Heart left ventricle (tissue), 16 donors: ENCODE results near the gene MED17. TPM values are rescaled to one million over a fixed set of nuclear protein-coding genes. Genes with fewer than 3 reads are reported as not detected.
A peak's percentile ranks its signal among the peaks of the same experiment; 100 is the strongest.
"Not testable (repeated sequence)": the region's sequence is repeated elsewhere in the genome, so short reads cannot be mapped to it uniquely, and the experiment has no call there.

Source experiments
- ATAC-seq, 4 donors: fragments of 200-7000 bp; cut with Tn5 transposase; one replicate each; pipeline ENCODE4 v1.9.1; 2020 to 2022; ENCODE audit warnings: moderate library complexity in 4 of 4, mild to moderate bottlenecking in 3 of 4, moderate number of reproducible peaks in 1 of 4
- DNase-seq, 5 donors: peaks; one replicate each; pipeline ENCODE4 v3.0.0-alpha.2; 2020
- H3K27ac ChIP-seq, 12 donors: fragments of 200-600 bp; sonication (generic) in 4 of 12; one replicate each; pipeline versions ENCODE4 v1.5.0 to v1.8.0; 2016 to 2022; ENCODE audit warnings: mild to moderate bottlenecking in 2 of 12
- H3K27me3 ChIP-seq, 9 donors: fragments of 200-600 bp; sonication (generic) in 2 of 9; one replicate each; pipeline versions ENCODE4 v1.5.1 to v1.8.0; 2016 to 2022; ENCODE audit warnings: mild to moderate bottlenecking in 3 of 9
- H3K36me3 ChIP-seq, 9 donors: fragments of 200-600 bp; sonication (generic) in 2 of 9; one replicate each; pipeline versions ENCODE4 v1.5.0 to v1.8.0; 2018 to 2022; ENCODE audit warnings: mild to moderate bottlenecking in 2 of 9
- H3K4me1 ChIP-seq, 12 donors: fragments of 200-600 bp; sonication (generic) in 4 of 12; one replicate each; pipeline versions ENCODE4 v1.5.0 to v1.8.0; 2016 to 2022; ENCODE audit warnings: mild to moderate bottlenecking in 3 of 12
- H3K4me3 ChIP-seq, 12 donors: fragments of 200-600 bp; sonication (generic) in 4 of 12; one replicate each; pipeline versions ENCODE4 v1.5.0 to v1.8.0; 2017 to 2022; ENCODE audit warnings: mild to moderate bottlenecking in 9 of 12, moderate library complexity in 4 of 12
- H3K9me3 ChIP-seq, 12 donors: fragments of 200-600 bp; sonication (generic) in 4 of 12; one replicate each; pipeline versions ENCODE4 v1.5.0 to v1.8.0; 2016 to 2022; ENCODE audit warnings: mild to moderate bottlenecking in 1 of 12
- CTCF ChIP-seq, 12 donors: fragments of 200-600 bp; sonication (generic) in 4 of 12; IDR thresholded peaks; one replicate each; pipeline versions ENCODE4 v1.5.0 to v1.8.0; 2018 to 2022; ENCODE audit warnings: antibody characterized with exemption in 12 of 12, mild to moderate bottlenecking in 5 of 12
- POLR2A ChIP-seq, 2 donors: fragments of 450-650 bp; IDR thresholded peaks; one replicate each; pipeline ENCODE4 v1.6.1; 2017; ENCODE audit warnings: antibody characterized with exemption in 2 of 2, mild to moderate bottlenecking in 2 of 2, moderate library complexity in 2 of 2
- WGBS, 4 donors: extraction: QIAGEN DNeasy Blood & Tissue Kit in 2 of 4; methylation state at CpG; one replicate each; pipeline versions ENCODE4 v1.1.5 to v1.1.7; 2013 to 2018; 5-methylcytosine and 5-hydroxymethylcytosine counted together
- intact Hi-C, 10 donors: fragments of 100-400 bp; cut with DNase I; formaldehyde crosslinking; loops; one replicate each; pipeline versions ENCODE4 v1.11.1 to v1.14.2; 2022
- polyA plus RNA-seq, 2 donors: library from polyadenylated mRNA; stranded (reverse); fragments of 200-250 nt; gene quantifications; one replicate each; pipeline ENCODE4 v1.2.3, GENCODE V29; 2013
- total RNA-seq, 9 donors: library from RNA; depleted of rRNA in 2 of 9; stranded (reverse); fragments of >200 nt in 2 of 9; fragmentation: NEBNext Ultra II Directional in 3 of 9; extraction: Animal tissue kit (Norgen Biotek cat#: 25700) in 3 of 9; gene quantifications; one replicate each; pipeline versions ENCODE4 v1.1.0 to v1.2.4, GENCODE V29; 2016 to 2023
- donor health status: ischemic (EF 13 %, LVEDD 7.1; RV severe dilation, severe dysfunction).
- donor health status: healthy with polysubstance abuse.
- donor health status: DM: no; HTN: yes; CAD: no.
- donor health status: DM: no; HTN: no; CAD: no.
- donor health status: ischemic (EF 25% LVEDD 6.9; RV normal size, moderate dysfunction).
- donor health status: ischemic (EF 25% LVEDD 5.7; RV mildly dilated, moderate dysfunction).
- donor health status: healthy.
- donor health status: DM: yes; HTN: yes; CAD: no.
- donor health status: ischemic (EF 35%, LVEDD 5.7; RV mildly dilated, moderate dysfunction).
- donor health status: nonischemic (EF 11% LVEDD 7.7; RV severe dilation, severe dysfunction).
- donor health status: DM: yes; HTN: yes; CAD: no.
- donor health status: PGD.
- donor health status: ischemic (EF 29% LVEDD 5.4; RV normal size, mild dysfunction).
- donor health status: nonischemic (EF 23%, LVEDD 6.1; RV moderate dilation, normal function).

Gene MED17
- total and polyA plus RNA-seq, 11 donors = 9.2 to 28.6 (median 16.1) TPM

GRCh38 chr11:93767018-93767417, 17.1 kb upstream of the MED17 start:
- no peak for ATAC-seq
- H3K36me3 ChIP-seq = peaks cover 0 to 41% (median 31%) of the 10 kb centered on the region in 9 donors
- no peaks in the 10 kb centered on the region for H3K4me1 ChIP-seq
- H3K27me3 ChIP-seq = no peaks in the 10 kb centered on the region
- no peak overlapping the region for H3K27ac ChIP-seq
- no peak overlapping the region for H3K4me3 ChIP-seq
- 89 to 94% (median 90%) methylated on average over 3 of the region's 3 CpGs for WGBS, 4 donors
- no peaks in the 10 kb centered on the region for H3K9me3 ChIP-seq
- TF ChIP-seq CTCF (IDR thresholded peaks at IDR 0.05) (no peak), POLR2A (IDR thresholded peaks at IDR 0.05) (no peak)
- DNase-seq = no peak
- intact Hi-C loops = no loop called here

GRCh38 chr11:93770160-93770559, 13.9 kb upstream of the MED17 start:
- Histone ChIP-seq H3K4me3 (no peak overlapping the region), H3K9me3 (no peaks in the 10 kb centered on the region), H3K27ac (no peak overlapping the region), H3K36me3 (peaks cover 0 to 9% (median under 1%) of the 10 kb centered on the region in 9 donors), H3K4me1 (peaks cover 0 to 5% (median 0%) of the 10 kb centered on the region in 12 donors), H3K27me3 (no peaks in the 10 kb centered on the region)
- 39 to 61% (median 49%) methylated on average over 1 of the region's 1 CpG for WGBS, 4 donors
- ATAC-seq = no peak
- intact Hi-C loops = no loop called here
- no peak for DNase-seq
- TF ChIP-seq CTCF (IDR thresholded peaks at IDR 0.05) (no peak), POLR2A (IDR thresholded peaks at IDR 0.05) (no peak)

GRCh38 chr11:93772123-93772522, 12.0 kb upstream of the MED17 start:
- Histone ChIP-seq H3K36me3 (no peaks in the 10 kb centered on the region), H3K9me3 (no peaks in the 10 kb centered on the region), H3K4me1 (peaks cover 0 to 5% (median 0%) of the 10 kb centered on the region in 12 donors), H3K27me3 (no peaks in the 10 kb centered on the region), H3K27ac (no peak overlapping the region), H3K4me3 (no peak overlapping the region)
- no peak for TF ChIP-seq POLR2A (IDR thresholded peaks at IDR 0.05)
- no peak for TF ChIP-seq CTCF (IDR thresholded peaks at IDR 0.05)
- no peak for DNase-seq
- intact Hi-C loops = no loop called here
- 98 to 100% (median 98%) methylated on average over 2 to 4 of the region's 4 CpGs for WGBS, 4 donors
- no peak for ATAC-seq

GRCh38 chr11:93773045-93773477, 11.0 kb upstream of the MED17 start:
- Histone ChIP-seq H3K9me3 (no peaks in the 10 kb centered on the region), H3K4me3 (no peak overlapping the region), H3K27ac (no peak overlapping the region), H3K4me1 (peaks cover 0 to 5% (median 0%) of the 10 kb centered on the region in 12 donors), H3K27me3 (no peaks in the 10 kb centered on the region), H3K36me3 (no peaks in the 10 kb centered on the region)
- WGBS, 4 donors = 84 to 97% (median 94%) methylated on average over 3 of the region's 3 CpGs
- TF ChIP-seq POLR2A (IDR thresholded peaks at IDR 0.05) = no peak
- no peak for DNase-seq
- peak in 1 of 4 donors; percentile 16 for ATAC-seq
- intact Hi-C loops = no loop called here

- ATAC-seq (peak in 1 of 4 donors; percentile 58), DNase-seq (no peak)
- Histone ChIP-seq H3K27ac (no peak overlapping the region), H3K4me1 (peaks cover 0 to 5% (median 0%) of the 10 kb centered on the region in 12 donors), H3K27me3 (no peaks in the 10 kb centered on the region), H3K9me3 (no peaks in the 10 kb centered on the region), H3K4me3 (no peak overlapping the region), H3K36me3 (no peaks in the 10 kb centered on the region)
- TF ChIP-seq POLR2A (IDR thresholded peaks at IDR 0.05) (no peak), CTCF (IDR thresholded peaks at IDR 0.05) (no peak)
- intact Hi-C loops = no loop called here
- 89 to 100% (median 91%) methylated on average over 4 to 10 of the region's 10 CpGs for WGBS, 4 donors
Measured at GRCh38 chr11:93773601-93774200, 10.4 kb upstream of the MED17 start.

GRCh38 chr11:93774560-93774959, 9.5 kb upstream of the MED17 start:
- ATAC-seq, H3K27me3 ChIP-seq, intact Hi-C loops, H3K36me3 ChIP-seq, DNase-seq, H3K9me3 ChIP-seq, H3K4me1 ChIP-seq, H3K27ac ChIP-seq, H3K4me3 ChIP-seq: not testable (repeated sequence)
- 72 to 89% (median 80%) methylated on average over 3 of the region's 3 CpGs for WGBS, 4 donors
